ENCODE data around the gene SECISBP2. TPM values are rescaled to one million over a fixed set of nuclear protein-coding genes. Genes with fewer than 3 reads are reported as not detected.

Gene SECISBP2
- total and polyA plus RNA-seq, 2 of the 13 experiments (the other 11 are each of a cell fraction or from before 2014, with no cell fraction given): 32.4 to 38.0 TPM

DNA sequence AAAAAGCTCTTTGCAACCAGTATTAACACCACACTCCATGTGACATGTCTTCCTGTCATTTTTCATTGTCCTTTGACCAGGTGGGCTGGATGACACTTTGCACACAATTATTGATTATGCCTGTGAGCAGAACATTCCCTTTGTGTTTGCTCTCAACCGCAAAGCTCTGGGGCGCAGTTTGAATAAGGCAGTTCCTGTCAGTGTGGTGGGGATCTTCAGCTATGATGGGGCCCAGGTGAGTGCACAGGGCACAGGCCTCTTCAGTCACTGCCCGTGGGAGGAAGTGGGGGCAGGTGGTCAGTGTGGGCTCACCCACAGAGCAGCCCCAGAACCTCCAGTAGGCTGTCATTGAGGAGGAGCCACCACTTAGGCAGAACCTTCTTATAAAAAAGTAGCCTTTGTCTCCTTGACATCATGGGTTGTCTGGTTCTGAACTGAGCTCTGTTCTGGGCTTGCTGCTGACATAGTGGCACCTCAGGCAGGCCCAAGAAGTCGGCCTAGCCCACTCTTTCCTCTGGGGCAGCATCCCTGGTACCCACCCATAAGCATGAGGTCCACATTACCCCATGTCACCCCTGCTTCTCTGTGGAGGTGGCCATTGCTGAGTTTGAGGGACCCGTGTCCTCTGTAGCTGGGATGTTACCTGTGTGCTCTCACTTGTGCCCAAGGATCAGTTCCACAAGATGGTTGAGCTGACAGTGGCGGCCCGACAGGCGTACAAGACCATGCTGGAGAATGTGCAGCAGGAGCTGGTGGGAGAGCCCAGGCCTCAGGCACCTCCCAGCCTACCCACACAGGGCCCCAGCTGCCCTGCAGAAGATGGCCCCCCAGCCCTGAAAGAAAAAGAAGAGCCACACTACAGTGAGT, 39.3 kb downstream of the SECISBP2 start (continued):
- TF ChIP-seq SKIL (CRISPR knock-in tag; IDR thresholded peaks at IDR 0.05; ENCODE audit: borderline replicate concordance) (peak; percentile 51; the same call in 1 of the 2 replicates), FOXP1 (IDR thresholded peaks at IDR 0.05) (no peak; the same call in 1 of the 2 replicates), FOXP1 (CRISPR knock-in tag; IDR thresholded peaks at IDR 0.05) (peak; percentile 91), XBP1 (CRISPR knock-in tag; IDR thresholded peaks at IDR 0.05) (no peak), HCFC1 (IDR thresholded peaks at IDR 0.05; ENCODE audit: low read depth, low read length) (no peak), CEBPG (CRISPR knock-in tag; IDR thresholded peaks at IDR 0.05) (peak; percentile 59), ZNF816 (CRISPR knock-in tag; IDR thresholded peaks at IDR 0.05; ENCODE audit: borderline replicate concordance) (0 out of 2 replicates have a peak, but pooled peaks have one; percentile 57), ZNF670 (CRISPR knock-in tag; IDR thresholded peaks at IDR 0.05; ENCODE audit: borderline replicate concordance) (peak; percentile 94), IKZF5 (CRISPR knock-in tag; IDR thresholded peaks at IDR 0.05) (peak; percentile 78), UBTF (CRISPR knock-in tag; IDR thresholded peaks at IDR 0.05) (peak; percentile 41; the same call in 1 of the 2 replicates), KMT2B (CRISPR knock-in tag; IDR thresholded peaks at IDR 0.05) (peak; percentile 35; the same call in 1 of the 2 replicates), ZNF644 (CRISPR knock-in tag; IDR thresholded peaks at IDR 0.05; ENCODE audit: low read depth) (peak; percentile 77)
- TF ChIP-seq, protein P1, sequence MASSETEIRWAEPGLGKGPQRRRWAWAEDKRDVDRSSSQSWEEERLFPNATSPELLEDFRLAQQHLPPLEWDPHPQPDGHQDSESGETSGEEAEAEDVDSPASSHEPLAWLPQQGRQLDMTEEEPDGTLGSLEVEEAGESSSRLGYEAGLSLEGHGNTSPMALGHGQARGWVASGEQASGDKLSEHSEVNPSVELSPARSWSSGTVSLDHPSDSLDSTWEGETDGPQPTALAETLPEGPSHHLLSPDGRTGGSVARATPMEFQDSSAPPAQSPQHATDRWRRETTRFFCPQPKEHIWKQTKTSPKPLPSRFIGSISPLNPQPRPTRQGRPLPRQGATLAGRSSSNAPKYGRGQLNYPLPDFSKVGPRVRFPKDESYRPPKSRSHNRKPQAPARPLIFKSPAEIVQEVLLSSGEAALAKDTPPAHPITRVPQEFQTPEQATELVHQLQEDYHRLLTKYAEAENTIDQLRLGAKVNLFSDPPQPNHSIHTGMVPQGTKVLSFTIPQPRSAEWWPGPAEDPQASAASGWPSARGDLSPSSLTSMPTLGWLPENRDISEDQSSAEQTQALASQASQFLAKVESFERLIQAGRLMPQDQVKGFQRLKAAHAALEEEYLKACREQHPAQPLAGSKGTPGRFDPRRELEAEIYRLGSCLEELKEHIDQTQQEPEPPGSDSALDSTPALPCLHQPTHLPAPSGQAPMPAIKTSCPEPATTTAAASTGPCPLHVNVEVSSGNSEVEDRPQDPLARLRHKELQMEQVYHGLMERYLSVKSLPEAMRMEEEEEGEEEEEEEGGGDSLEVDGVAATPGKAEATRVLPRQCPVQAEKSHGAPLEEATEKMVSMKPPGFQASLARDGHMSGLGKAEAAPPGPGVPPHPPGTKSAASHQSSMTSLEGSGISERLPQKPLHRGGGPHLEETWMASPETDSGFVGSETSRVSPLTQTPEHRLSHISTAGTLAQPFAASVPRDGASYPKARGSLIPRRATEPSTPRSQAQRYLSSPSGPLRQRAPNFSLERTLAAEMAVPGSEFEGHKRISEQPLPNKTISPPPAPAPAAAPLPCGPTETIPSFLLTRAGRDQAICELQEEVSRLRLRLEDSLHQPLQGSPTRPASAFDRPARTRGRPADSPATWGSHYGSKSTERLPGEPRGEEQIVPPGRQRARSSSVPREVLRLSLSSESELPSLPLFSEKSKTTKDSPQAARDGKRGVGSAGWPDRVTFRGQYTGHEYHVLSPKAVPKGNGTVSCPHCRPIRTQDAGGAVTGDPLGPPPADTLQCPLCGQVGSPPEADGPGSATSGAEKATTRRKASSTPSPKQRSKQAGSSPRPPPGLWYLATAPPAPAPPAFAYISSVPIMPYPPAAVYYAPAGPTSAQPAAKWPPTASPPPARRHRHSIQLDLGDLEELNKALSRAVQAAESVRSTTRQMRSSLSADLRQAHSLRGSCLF (CRISPR knock-in tag; IDR thresholded peaks at IDR 0.05; ENCODE audit: borderline replicate concordance): no peak
- TF ChIP-seq, protein P2, sequence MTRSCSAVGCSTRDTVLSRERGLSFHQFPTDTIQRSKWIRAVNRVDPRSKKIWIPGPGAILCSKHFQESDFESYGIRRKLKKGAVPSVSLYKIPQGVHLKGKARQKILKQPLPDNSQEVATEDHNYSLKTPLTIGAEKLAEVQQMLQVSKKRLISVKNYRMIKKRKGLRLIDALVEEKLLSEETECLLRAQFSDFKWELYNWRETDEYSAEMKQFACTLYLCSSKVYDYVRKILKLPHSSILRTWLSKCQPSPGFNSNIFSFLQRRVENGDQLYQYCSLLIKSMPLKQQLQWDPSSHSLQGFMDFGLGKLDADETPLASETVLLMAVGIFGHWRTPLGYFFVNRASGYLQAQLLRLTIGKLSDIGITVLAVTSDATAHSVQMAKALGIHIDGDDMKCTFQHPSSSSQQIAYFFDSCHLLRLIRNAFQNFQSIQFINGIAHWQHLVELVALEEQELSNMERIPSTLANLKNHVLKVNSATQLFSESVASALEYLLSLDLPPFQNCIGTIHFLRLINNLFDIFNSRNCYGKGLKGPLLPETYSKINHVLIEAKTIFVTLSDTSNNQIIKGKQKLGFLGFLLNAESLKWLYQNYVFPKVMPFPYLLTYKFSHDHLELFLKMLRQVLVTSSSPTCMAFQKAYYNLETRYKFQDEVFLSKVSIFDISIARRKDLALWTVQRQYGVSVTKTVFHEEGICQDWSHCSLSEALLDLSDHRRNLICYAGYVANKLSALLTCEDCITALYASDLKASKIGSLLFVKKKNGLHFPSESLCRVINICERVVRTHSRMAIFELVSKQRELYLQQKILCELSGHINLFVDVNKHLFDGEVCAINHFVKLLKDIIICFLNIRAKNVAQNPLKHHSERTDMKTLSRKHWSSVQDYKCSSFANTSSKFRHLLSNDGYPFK (CRISPR knock-in tag; IDR thresholded peaks at IDR 0.05; ENCODE audit: borderline replicate concordance): no peak; the same call in 1 of the 2 replicates
